AG04449 (cell line): Measurements from ENCODE around the gene PRKG1.

Experiments
- CTCF ChIA-PET: fragments of 350-600 bp; formaldehyde crosslinking; extraction: SDS; loops from one replicate; lab custom pipeline; 2021; ENCODE audit warnings: antibody characterized with exemption; lab: Yijun Ruan, JAX
- POLR2A ChIA-PET: fragments of 400-600, 350-600 bp; formaldehyde crosslinking; extraction: SDS; loops from one replicate; lab custom pipeline; 2020; ENCODE audit warnings: antibody characterized with exemption, inconsistent platforms; lab: Yijun Ruan, JAX
- DNase-seq: peaks from one replicate; pipeline ENCODE4 v3.0.0-alpha.2; 2010; ENCODE audit warnings: low read depth, low spot score
- H3K4me3 ChIP-seq: 2 replicates; pipeline ENCODE4 v1.5.1; 2011; ENCODE audit warnings: low read depth, mild to moderate bottlenecking, control low read depth, low read length
- CTCF ChIP-seq: IDR thresholded peaks from one replicate; pipeline ENCODE4 v1.5.1; 2011; ENCODE audit warnings: mild to moderate bottlenecking, moderate library complexity, low read length, control low read depth, inconsistent platforms; ENCODE audit not compliant: insufficient read depth; ENCODE audit errors: missing control alignments

Gene PRKG1

DNA sequence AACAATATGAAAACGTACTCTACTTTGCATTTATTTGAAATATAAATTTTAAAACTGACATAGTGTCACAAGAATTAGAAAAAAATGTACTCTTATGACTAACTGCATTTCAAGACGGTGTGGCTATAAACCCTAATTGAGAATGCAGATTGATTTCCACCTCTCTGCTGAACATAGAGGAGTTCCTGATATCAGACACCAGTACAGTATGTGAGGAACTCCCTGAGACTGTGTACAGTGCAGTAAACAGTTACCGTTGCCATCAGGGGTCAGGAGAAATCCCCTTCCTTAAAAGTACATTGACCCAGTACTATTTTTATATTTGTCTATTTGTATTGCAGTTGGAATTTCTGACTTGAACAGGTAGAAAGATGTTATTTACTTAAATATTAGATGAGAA is 1178.0 kb downstream of the PRKG1 start:
- H3K4me3 ChIP-seq, result no peak overlapping the region
- ChIA-PET POLR2A (no interaction called here), CTCF (no interaction called here)
- no peak for DNase-seq
- TF ChIP-seq CTCF, result no peak

DNA sequence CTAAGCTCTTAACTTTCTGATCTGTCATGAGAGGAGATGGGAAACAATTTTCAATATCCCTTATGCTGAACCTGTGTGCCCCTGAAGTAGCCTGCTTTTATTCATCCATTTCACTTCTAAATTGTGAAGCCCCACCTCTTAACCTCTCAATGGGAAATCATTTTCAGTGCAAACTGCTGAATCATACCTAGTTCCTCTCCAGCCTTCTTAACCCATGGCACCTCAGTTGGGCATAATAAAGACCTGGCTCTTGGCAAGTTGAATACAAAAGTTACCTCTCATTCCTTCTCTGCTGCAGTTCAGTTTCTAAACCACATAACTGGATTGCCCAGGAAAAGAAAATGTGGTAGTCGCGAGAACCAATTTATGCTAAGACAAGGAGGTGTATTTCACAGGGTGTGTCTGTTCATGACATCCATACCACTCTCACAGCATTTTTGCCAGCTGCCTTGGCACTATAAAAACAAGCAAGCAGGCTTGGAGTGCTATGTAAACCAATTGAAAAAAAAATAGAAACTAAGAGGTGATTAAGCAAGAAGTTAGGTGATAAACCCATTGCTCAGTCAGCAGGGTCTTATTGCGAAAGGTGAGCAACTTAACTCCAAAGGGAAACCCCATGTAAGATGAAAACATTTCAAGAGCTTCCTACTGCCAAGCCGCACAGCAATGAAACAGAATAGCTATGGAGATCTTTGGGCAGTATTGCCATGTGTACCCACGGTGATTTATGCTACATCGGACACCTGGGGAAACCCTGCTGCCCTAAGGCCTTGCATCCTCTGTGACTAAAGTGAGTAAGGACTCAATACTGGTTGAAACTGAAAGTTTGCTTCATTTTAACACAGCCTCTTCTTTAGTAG is 1182.8 kb downstream of the PRKG1 start:
- CTCF ChIA-PET, result no interaction called here
- no peak for TF ChIP-seq CTCF
- POLR2A ChIA-PET, result no interaction called here
- no peak for DNase-seq
- no peak overlapping the region for H3K4me3 ChIP-seq

DNA sequence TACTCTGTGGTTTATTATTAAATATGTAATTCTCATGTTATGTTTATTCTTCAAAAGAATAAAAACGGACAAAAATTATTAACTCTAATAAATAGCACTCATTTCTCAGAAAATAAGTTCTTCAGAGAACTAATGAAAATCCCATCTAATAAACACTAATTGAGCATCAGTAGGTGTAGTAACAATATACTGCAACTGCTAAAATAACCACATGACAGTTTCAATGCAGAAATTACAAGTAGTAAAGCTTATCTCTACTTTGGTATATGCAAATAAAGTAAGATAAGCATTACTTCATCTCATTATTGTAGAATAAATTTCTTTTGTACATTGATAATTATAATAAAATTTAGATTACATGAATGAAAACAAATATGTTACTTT is 1183.4 kb downstream of the PRKG1 start:
- TF ChIP-seq CTCF, result no peak
- POLR2A ChIA-PET, result no interaction called here
- CTCF ChIA-PET, result no interaction called here
- no peak overlapping the region for H3K4me3 ChIP-seq
- DNase-seq, result no peak

GRCh38 chr10:52258799-52259425 is 1184.6 kb downstream of the PRKG1 start:
- CTCF ChIA-PET, result no interaction called here
- DNase-seq, result no peak
- TF ChIP-seq CTCF, result no peak
- H3K4me3 ChIP-seq, result no peak overlapping the region
- POLR2A ChIA-PET, result no interaction called here

DNA sequence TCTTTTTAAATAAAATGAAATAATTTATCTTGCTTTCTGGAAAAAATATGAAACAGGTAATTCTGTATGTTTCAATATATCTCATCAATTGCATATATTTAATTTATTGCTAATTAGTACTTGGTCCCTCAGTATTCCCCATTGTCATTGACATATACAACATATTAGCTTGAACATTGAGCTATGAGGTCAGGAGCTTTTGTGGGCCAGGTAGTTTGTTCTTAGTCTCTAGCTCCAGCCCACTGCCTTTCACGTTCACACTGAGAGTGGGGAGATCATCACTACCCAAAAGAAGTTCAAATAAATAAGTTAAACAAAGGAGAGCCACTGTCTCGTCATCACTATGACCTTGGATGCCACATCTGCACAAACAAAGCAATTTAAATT is 1185.1 kb downstream of the PRKG1 start:
- CTCF ChIA-PET, result no interaction called here
- POLR2A ChIA-PET, result no interaction called here

More for the DNA sequence above, 1185.1 kb downstream of the PRKG1 start:
- no peak for DNase-seq
- TF ChIP-seq CTCF, result no peak
- no peak overlapping the region for H3K4me3 ChIP-seq
